GM20431 (cell line): ENCODE measurements around the gene ZNF511.

Experiments used
- in situ Hi-C: fragments of 300-500 bp; cut with MseI, MboI; formaldehyde crosslinking; loops from one replicate; pipeline ENCODE4 v1.15.0; 2020; ENCODE audit warnings: low sequenced_read_pairs; ENCODE audit not compliant: unreplicated experiment

Gene ZNF511

DNA sequence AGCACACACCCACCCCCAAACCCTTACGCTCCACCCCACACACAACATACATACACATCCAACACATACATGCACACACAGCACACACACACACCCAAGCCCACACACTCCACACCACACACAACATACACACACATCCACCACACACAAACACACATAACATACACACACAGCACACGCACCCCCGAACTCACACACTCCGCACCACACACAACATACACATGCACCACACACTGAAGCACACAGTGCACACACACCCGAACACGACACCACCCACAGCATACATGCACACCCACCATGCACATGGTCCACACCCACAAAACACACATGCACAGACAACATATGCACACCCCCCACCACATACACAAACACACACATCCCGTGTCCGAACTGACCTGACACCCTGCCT is 40.5 kb downstream of the ZNF511 start:
- in situ Hi-C loops, result no loop called here

DNA sequence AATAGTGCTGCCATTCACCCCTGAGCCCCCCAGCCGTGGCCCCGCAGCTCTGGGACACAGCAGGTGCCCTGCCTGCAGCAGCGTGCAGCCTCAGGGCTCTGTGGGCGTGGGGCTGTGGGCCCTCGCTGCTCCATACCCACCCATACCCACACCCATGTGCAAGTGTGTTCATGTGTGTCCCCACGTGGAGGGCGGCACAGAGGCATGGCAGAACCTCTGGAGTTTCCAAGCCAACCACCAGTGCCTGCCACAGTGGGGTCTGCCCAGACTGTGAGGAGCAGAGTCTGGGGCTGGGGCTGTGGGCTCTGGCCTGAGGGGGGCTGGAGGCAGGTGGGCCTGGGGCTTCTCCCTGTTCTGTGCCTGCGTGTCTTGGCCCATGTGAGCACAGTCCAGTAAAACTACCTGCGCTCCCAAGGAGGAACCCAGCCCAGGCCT is 40.9 kb downstream of the ZNF511 start:
- in situ Hi-C loops, result no loop called here

DNA sequence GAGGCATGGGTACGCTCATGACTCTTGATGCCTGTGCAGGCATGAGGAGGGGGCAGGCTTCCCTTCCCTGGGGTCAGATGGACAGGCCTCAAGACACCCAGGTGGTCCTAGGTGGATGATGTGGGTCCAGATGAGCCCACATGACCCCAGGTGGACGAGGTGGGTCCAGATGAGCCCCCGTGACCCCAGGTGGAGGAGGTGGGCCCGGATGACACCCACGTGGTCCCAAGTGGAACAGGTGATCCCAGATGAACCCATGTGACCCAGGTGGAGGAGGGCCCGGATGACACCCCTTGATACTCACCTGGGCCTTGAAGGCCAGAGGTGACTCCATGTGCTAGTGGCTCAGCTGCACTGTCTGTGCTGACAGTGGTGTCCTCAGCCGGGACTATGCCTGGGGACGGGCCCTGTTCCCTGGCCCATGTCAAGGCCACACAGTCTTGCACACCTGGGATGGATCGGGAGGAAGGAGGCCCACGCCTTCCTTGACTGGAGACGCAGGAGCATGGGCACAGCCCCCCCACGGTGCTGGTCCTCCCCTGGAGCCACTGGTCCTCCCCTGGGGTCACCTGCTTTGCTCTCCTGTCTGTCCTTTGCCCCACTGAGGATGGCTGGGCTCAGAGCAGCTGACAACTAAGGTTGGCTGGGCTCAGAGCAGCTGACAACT is 41.7 kb downstream of the ZNF511 start:
- in situ Hi-C loops, result no loop called here

DNA sequence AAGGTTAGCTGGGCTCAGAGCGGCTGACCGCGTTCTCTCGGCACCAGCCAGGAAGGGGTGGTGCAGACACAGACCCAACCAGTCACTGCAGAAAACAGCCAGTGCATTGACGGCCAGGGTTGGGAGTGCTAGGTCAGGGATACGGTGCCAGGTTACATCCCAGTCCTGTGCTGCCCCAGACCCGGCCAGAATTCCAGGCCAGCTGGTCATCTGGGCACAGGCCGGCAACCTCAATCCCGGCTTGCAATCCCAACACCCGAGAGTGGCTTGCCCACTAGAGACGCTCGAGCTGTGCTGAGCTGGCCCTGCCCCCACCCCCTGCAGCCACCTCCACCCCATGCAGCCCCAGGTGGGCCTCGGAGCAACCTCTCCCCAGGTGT is 42.2 kb downstream of the ZNF511 start:
- in situ Hi-C loops, result no loop called here

DNA sequence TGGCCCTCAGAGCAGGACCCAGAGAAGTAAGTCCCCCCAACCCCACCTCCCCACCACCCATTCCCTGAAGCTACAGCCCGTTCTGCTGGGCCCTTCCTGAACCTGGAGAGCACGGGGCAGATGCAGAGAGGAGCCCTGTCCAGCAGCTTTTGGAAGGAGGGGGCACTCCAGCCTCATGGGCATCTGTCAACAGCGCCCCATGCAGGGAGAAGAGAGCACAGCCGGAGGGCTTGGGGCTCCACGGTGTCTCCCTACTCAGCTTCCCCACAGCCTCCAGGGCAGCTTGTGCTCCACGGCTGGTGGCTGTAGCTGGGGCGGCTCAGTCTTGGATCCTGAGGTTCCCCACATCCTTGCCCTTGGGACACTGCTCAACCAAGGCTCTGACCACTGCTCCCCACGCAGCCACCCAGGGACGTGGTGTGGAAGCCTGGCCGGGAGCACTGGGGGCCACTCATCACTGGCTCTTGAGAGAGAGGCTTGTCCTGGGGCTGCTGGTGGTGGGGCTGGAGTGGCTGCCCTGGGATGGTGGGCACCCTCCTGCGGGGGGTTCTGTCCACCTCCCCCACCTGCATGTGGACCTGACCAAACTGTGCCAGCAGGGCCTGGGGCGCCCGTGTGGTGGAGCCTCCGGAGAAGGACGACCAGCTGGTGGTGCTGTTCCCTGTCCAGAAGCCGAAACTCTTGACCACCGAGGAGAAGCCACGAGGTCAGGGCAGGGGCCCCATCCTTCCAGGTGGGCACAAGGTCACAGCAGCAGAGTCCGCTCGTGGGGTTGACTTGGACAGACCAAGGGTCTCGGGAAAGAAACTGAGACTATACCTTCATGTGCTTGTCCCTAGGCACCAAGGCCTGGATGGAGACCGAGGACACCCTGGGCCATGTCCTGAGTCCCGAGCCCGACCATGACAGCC is 42.9 kb downstream of the ZNF511 start:
- in situ Hi-C loops, result no loop called here

DNA sequence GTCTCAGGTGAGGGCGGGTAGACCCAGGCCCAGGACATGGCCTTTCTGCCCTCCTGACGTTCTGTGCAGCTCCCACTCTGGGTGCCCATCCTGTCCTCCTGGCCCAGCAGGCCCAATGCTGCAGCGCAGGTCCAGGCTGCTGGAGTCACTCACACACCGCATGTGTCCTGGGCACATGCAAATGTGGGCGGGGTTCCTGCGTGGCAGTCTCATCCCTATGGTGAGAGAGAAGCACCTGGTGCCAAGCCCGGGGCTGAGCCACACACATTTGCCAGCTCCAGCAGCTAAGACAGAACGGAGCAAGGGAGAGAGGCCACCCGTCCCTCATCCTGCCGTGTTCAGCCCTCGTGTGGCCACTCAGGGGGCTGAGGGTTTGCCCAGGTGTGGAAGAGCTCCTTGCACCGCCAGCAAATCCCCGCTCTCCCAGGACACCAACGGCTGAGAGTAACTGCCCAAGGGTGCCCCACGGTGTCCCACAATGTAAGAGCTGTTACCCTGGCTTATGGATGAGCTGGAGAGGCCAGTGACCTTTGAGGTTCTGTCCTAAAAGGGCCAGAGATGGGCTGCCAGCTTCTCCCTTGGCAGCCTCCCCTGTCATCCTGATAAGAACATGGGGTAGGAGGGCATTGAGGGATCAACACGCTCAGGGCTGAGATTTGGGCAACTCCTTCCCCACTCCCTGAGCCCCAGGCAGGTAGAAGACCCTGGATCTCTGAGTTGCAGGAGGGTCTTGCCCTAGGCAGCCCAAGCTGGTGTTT is 44.7 kb downstream of the ZNF511 start:
- in situ Hi-C loops, result no loop called here

DNA sequence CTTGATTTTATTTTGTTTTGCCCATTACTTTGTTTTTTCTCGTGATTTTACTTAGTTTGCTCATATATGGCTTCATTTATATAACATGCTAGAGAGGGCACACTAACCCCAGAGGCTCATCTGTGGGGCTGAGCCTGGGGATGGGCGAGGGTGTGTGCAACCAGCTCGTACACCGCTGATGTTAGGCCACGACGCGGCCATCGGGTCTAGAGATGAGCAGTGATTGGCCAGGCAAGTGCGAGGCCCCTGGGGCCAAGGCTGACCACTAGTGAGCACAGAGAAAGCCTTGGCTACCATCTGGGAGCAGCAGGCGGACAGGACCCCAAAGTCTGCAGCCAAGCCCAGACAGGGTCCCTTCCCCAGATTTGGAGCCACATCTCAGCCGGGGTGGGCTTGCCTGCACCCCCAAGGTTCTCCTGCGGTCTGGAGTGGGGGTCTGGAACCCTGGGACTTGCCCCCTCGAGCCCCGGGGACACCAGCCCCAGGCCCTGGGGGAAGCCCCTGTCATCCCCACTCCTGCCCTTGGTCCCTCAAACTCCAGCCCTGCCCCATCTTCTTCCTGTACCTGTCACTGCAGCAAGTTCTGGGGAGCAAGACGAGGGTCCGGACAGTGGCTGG is 45.4 kb downstream of the ZNF511 start:
- in situ Hi-C loops, result no loop called here

DNA sequence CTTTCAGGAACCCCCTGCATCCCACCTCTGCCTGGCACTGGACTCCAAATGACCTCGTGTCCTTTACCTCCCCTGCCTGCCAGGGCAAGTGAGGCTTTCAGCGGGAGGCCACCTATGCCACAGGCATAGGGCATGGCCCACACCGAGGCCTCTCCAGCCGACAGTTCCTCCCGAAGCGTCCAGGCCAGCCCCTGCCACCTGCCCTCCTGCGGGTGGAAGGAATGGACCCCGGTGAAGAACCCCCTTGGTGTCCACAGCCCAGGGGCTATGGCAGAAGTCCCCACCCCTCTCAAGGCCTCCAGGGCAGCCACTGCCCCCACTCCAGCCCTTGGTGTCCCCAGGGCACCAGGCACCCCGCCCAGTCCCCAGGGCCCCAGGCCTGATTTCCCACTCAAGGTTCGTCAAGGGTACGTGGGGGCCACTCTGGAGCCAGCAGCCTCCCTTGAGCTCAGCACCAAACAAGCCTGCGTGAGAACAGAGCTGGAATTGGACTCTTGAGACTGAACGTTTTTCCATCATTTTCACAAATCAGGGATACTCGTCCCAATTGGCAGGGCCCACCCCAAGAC is 46.0 kb downstream of the ZNF511 start:
- in situ Hi-C loops, result no loop called here

DNA sequence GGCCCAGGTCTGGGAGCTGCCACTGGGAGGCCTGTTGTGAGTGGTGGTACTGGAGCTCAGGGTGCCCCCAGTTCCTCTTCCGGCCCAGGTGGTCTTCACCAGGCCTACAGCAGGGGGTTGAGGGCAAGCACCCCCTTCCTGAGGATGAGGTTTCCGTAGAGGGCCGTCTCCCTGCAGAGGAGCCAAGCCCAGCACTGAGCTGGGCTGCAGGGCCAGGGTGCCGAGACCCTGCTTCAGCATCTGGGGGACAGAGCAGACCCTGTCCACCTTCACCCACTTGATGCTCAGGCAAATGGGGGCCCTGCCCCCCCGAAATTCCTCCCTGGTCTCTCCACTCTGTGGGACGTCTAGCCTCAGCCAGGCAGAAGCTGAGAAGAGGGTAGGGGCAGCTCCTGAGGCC is 46.6 kb downstream of the ZNF511 start:
- in situ Hi-C loops, result no loop called here

DNA sequence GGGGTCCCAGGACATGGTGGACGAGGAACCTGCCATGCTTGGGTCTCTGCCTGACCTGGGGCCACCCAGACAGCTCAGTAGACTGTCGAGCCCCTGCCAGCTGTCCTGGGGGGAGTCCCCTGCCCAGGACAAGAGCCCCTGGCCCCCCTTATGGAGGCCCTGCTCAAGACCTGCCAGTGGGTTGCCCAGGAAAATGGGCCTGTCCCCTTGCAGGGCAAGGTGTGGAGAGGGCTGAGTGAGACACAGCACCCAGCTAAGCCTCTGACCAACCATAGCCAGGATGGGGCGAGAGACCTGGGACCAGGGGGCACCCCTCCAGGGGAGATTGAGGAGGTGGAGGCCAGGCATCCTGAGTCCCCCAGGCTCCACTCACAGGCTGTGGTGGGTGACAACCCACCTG is 47.3 kb downstream of the ZNF511 start:
- in situ Hi-C loops, result no loop called here

DNA sequence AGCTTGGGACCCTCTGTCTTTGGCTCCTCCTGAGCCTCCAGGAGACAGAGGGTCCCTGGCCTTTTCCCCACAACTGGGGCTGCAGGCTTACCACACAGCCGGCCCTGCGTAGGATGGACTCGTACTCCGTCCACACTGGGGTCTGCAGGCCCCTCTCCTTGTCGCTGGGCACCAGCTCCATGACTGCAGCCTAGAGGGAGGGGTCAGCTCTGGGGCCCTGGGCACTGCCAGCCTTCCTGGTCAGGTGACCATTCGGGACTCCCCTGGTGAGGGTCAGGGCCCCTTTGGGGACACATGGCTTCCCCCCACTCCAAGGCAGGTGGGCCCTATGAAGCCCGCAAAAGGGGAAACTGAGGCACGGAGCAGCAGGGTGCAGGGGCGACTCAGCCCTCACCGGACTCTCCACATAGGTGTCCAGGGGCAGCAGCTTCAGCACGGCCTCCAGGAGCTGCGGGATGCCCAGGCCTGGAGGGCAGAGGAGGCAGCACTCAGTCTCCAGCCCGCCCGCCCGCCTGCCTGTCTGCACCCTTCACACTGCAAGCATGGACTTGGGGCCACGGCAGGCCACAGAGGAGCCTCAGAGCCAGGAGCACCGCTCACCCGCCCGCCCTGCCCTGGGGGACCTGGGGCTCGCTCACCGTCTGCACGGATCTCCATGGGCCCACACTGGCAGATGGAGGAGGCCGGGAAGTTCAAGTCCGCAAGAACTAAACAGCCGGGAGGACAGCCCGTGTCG is 48.0 kb downstream of the ZNF511 start:
- in situ Hi-C loops, result no loop called here

DNA sequence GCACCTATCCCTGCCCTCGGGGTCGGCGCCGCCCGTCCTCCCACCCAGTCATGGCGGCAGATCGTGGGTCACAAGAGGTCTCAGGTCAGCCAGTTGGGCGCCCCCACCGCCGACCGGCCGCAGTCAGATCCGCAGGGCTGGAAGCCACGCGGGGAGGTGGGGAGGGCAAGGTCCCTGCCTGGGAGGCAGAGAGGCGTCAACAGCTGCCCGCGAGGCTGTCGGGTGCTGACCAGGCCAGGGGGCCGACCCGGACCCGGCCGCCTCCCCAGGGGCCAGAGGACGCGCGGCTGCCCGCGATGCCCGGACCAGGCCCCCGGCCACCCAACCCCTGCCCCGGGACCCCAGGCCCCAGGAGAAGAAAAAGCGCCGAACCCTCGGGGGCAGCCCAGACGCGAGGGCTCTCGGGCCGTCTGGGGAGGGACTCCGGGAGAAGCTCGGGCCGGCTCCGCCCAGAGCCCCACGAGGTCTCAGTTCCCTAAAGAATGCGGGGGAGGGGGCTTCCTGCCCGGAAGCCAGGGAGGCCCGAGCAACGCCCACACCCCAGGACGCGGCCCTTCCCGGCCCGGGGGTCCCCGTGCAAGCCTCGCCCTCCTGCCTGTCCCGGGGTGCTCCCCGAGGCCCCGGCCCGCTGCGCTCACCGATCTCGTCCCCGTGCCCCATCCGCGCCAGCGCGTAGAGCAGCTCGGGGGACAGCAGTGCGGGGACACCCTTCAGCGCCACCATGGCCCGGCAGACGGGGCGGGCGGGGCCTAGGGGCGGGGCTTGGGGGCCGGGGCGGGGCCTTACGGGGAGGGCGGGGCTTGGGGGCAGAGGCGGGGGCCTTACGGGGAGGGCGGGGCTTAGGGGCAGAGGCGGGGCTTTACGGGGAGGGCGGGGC is 48.8 kb downstream of the ZNF511 start, which contains the start of gene FUOM:
FUOM (minus strand) TSS at position 735 of the 877 bp plus-strand sequence; CDS start at position 723, 12 bp downstream.
- in situ Hi-C loops, result no loop called here

DNA sequence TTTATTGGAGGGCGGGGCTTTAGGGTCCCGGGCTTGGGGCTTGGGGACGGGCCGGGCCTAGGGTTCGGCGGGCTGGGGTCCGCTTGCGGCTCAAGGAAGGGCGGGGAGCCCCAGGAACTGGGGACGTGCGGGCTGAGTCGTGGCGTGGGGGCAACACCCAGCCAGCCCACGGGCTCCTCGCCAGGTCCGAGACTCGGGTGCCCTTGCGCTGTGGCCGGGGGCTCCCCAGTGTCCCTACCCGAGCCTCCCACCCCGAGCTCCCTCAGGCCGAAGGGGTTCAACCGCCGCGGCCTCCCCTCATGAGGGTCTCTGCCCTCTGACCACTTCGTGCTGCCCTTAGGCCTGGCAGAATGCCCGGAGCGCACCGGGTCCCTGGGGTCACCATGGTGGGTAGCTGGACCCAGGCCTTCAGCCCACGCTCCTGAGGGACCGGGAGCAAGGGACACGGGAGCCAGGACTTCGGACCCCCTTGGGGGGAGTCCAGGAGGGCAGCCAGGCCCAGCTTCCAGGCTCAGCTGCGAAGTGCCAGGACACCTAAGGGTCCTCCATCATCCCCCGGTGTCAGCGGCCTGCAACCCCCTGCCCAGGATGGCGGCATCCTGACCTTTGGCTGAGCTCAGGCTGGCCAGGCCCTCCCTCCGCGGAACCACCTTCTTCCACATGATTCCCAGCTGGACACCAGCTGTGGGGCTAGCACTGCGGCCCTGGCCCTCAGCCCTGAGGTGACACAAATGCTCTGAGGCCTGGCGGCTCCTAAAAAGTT is 49.6 kb downstream of the ZNF511 start:
- in situ Hi-C loops, result no loop called here

DNA sequence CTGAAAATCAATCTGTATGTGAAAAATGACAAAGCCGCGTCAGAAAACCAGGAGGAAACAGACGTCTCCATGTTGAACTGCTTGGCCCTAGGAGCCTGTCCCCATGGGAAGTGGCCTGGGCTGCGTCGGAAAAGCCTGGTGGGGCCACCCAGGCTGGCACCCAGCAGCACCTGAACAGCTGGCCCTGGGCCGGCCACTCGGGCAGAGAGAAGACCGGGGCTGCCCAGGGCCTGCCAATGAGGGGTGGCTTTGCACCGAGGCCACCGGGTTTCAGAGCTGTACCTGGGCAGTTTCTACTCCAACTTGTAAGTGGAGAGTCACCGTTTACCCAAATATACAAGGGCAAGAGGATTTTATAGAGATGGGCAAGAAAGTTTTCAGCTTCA is 50.2 kb downstream of the ZNF511 start:
- in situ Hi-C loops, result no loop called here

DNA sequence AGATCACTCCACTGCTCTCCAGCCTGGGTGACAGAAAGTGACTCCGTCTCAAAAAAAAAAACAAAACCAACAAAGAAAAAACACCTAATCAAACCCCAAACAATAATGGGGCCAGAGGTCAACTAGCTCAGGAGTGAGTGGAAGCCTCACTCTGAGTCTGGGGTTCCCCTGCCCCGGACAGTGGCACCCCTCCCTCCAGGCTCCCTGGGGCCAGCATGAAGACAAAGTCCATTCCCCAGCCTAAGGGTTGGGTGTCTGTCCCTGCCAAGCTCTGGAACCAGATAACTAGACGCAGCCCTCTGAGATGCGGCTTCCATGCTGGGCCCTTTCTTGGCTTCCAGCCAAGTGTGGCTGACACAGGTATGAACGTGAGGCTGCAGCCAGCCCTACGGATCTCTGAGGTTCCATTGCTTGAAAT is 50.8 kb downstream of the ZNF511 start:
- in situ Hi-C loops, result no loop called here

DNA sequence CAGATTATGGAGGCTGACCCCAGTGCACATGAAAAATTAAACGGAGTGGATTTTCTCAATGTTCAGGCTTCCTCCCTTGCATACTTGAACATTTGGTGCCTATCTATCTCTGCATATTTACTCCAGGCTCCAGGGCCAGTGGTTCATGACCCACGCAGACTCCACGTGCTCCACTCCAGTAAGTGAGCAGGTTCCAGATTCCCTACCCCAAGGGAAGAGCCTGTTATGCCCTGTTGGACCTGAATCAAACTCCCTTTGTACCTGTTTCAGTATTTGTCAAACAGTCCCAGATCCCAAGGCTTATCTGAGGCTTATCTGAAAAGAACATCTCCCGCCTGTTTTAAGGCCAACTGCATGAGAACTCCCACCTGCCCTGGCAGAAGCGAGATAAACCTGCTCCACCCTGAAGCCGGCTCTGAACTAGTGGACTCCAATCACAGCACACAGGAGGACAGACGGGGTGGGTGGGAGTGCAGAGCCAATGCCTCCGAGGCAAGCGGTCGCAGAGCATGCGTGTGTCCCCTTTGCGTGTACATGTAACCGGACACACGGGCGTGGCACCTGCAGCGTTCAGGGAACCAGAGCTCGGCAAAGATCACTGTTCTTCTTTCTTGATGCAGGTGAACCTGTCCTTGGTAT is 51.4 kb downstream of the ZNF511 start:
- in situ Hi-C loops, result no loop called here

DNA sequence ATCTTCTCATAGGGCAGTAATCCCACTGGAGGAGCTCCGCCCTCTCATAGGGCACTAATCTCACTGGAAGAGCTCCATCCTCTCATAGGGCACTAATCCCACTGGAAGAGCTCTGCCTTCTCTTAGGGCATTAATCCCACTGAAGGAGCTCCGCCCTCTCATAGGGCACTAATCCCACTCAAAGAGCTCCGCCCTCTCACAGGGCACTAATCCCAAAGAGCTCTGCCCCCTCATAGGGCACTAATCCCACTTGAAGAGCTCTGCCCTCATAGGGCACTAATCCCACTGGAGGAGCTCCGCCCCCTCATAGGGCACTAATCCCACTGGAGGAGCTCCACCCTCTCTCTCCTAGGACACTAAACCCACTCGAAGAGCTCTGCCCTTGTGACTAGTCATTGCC is 52.5 kb downstream of the ZNF511 start:
- in situ Hi-C loops, result no loop called here
